HL-60/S4 (cell line): ENCODE measurements around the gene OR52I1.

Experiments used
- in situ Hi-C: fragments of 300-500 bp; cut with MboI; formaldehyde crosslinking; loops from 2 replicates; pipeline ENCODE4 v1.14.3; 2022; ENCODE audit warnings: low sequenced_read_pairs

Gene OR52I1

GRCh38 chr11:4610258-4610935, 16.6 kb downstream of the OR52I1 start:
- in situ Hi-C loops = no loop called here

GRCh38 chr11:4611986-4612385, 18.1 kb downstream of the OR52I1 start:
- in situ Hi-C loops = no loop called here

- in situ Hi-C loops = no loop called here
Measured at GRCh38 chr11:4615856-4616444, 22.1 kb downstream of the OR52I1 start.

GRCh38 chr11:4619514-4619913, 25.7 kb downstream of the OR52I1 start:
- in situ Hi-C loops = no loop called here

GRCh38 chr11:4626207-4627099, 32.6 kb downstream of the OR52I1 start:
- in situ Hi-C loops = no loop called here

- in situ Hi-C loops = no loop called here
Measured at GRCh38 chr11:4636136-4636535, 42.3 kb downstream of the OR52I1 start.

- in situ Hi-C loops = no loop called here
Measured at GRCh38 chr11:4636962-4637661, 43.3 kb downstream of the OR52I1 start, which contains the start of gene OR51D1. Gene OR51D1, plus strand, starts transcription at chr11:4637477. Its CDS starts 2,314 bp downstream, at chr11:4639791.

DNA sequence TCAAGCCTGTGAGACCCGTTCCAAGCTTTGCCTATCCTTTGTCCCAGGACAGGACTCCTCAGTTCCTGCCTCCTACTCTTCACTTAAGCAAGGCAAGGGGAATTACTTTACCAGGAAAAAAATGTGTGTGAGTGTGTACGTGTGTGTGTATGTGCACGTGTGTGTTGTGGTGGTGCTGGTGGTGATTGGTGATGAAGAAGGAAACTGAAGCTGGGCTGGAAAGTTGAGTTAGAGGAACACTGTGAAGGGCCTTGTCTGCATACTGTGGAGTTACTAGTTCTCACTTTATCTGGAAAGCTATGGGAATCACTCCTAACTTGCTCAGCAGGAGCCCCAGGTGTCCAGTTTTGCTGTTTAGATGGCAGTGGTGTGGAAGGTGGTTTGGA, 43.8 kb downstream of the OR52I1 start:
- in situ Hi-C loops = no loop called here

- in situ Hi-C loops = no loop called here
Measured at GRCh38 chr11:4639931-4640330, 46.1 kb downstream of the OR52I1 start.

GRCh38 chr11:4641501-4641900, 47.7 kb downstream of the OR52I1 start:
- in situ Hi-C loops = no loop called here

DNA sequence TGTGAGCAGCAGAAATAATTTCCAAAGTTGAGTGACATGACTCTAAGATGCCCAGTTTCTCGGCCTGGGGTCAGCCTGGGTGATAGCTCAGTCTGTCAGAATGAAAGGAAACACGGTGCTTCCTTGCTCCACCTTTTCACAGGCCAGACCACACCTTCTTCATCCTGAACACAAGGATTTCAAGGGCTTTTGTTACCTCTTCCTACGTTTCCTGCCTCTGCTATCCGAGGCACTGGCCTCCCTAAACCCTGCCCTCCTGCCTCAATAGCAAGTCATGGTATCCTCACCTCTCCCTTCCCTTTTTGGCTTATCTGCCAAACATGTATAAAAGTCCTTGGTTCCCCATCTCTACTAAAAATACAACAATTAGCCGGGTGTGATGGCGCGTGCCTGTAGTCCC, 48.2 kb downstream of the OR52I1 start:
- in situ Hi-C loops = no loop called here

- in situ Hi-C loops = no loop called here
Measured at GRCh38 chr11:4643076-4643475, 49.2 kb downstream of the OR52I1 start.

GRCh38 chr11:4643682-4644081, 49.8 kb downstream of the OR52I1 start, which contains the start of gene OR51E1:
Gene OR51E1, plus strand, starts transcription at chr11:4643982. Its CDS starts 8,545 bp downstream, at chr11:4652527.
- in situ Hi-C loops = no loop called here

- in situ Hi-C loops = no loop called here
Measured at GRCh38 chr11:4644233-4644632, 50.4 kb downstream of the OR52I1 start.
